OCI-LY1 (cell line): ENCODE data around the gene USP24.

Experiments used
- H2AFZ ChIP-seq: fragments of 200-600 bp; sonication (generic), shearing (Covaris generic); 2 replicates; pipeline ENCODE4 v1.6.0; 2014; ENCODE audit warnings: antibody characterized with exemption, mild to moderate bottlenecking, low read length
- H3F3A ChIP-seq: fragments of 200-600 bp; sonication (generic), shearing (Covaris generic); 2 replicates; pipeline ENCODE4 v1.6.0; 2014; ENCODE audit warnings: mild to moderate bottlenecking, antibody characterized with exemption, low read length, moderate library complexity; ENCODE audit not compliant: insufficient read depth
- H3K27ac ChIP-seq: fragments of 200-600 bp; sonication (generic); 2 replicates; pipeline ENCODE4 v1.5.1; 2014; ENCODE audit warnings: low read length, mixed run types, mild to moderate bottlenecking, low read depth; ENCODE audit not compliant: poor library complexity, severe bottlenecking
- H3K27me3 ChIP-seq: fragments of 200-600 bp; sonication (generic); 2 replicates; pipeline ENCODE4 v1.6.0; 2014; ENCODE audit warnings: antibody characterized with exemption, mild to moderate bottlenecking, low read length, moderate library complexity; ENCODE audit not compliant: insufficient read depth
- H3K36me3 ChIP-seq: fragments of 200-600 bp; sonication (generic); 2 replicates; pipeline ENCODE4 v1.6.1; 2014; ENCODE audit warnings: mild to moderate bottlenecking, antibody characterized with exemption, low read length, moderate library complexity, mixed read lengths; ENCODE audit not compliant: insufficient read depth
- H3K4me1 ChIP-seq: fragments of 200-600 bp; sonication (generic); 2 replicates; pipeline ENCODE4 v1.5.1; 2014; ENCODE audit warnings: mild to moderate bottlenecking, low read length, moderate library complexity; ENCODE audit not compliant: insufficient read depth, severe bottlenecking
- H3K4me2 ChIP-seq: fragments of 200-600 bp; sonication (generic), shearing (Covaris generic); 2 replicates; pipeline ENCODE4 v1.6.1; 2014; ENCODE audit warnings: low read length
- H3K4me3 ChIP-seq: fragments of 200-600 bp; sonication (generic); 2 replicates; pipeline ENCODE4 v1.5.1; 2014; ENCODE audit warnings: low read length, low read depth, mild to moderate bottlenecking, mixed read lengths; ENCODE audit not compliant: poor library complexity, severe bottlenecking
- H3K79me2 ChIP-seq: fragments of 200-600 bp; shearing (Covaris generic); 2 replicates; pipeline ENCODE4 v1.6.1; 2016; ENCODE audit warnings: mixed run types, low read length, mixed read lengths; ENCODE audit not compliant: insufficient read depth
- H3K9ac ChIP-seq: fragments of 200-600 bp; sonication (generic), shearing (Covaris generic); 2 replicates; pipeline ENCODE4 v1.6.1; 2014; ENCODE audit warnings: mild to moderate bottlenecking, low read length, mixed read lengths
- H3K9me2 ChIP-seq: fragments of 200-600 bp; sonication (generic), shearing (Covaris generic); 2 replicates; pipeline ENCODE4 v1.6.1; 2014; ENCODE audit warnings: low read depth, mild to moderate bottlenecking, low read length, mixed read lengths
- H3K9me3 ChIP-seq: fragments of 200-600 bp; shearing (Covaris generic); 2 replicates; pipeline ENCODE4 v1.6.1; 2014; ENCODE audit warnings: low read length, mixed read lengths
- H4K20me1 ChIP-seq: fragments of 200-600 bp; sonication (generic), shearing (Covaris generic); 2 replicates; pipeline ENCODE4 v1.6.0; 2016; ENCODE audit warnings: mild to moderate bottlenecking, low read length; ENCODE audit not compliant: insufficient read depth
- CTCF ChIP-seq: fragments of 200-600 bp; sonication (generic), shearing (Covaris generic); IDR thresholded peaks from 2 replicates; pipeline ENCODE4 v1.5.1; 2017; ENCODE audit warnings: mild to moderate bottlenecking, antibody characterized with exemption, low read length, moderate library complexity, mixed read lengths
- EZH2 ChIP-seq: fragments of 200-600 bp; sonication (generic), shearing (Covaris generic); IDR thresholded peaks from 2 replicates; pipeline ENCODE4 v1.8.0; 2017; ENCODE audit warnings: borderline replicate concordance, mixed run types, mild to moderate bottlenecking, antibody characterized with exemption, low read length, moderate library complexity, mixed read lengths

USP24 gene

GRCh38 chr1:55049271-55049913, 165.8 kb downstream of the USP24 start:
- Histone ChIP-seq H2AFZ (no peak overlapping the region), H3K9me3 (no peaks in the 10 kb centered on the region), H3K9ac (no peak overlapping the region), H3K27ac (no peak overlapping the region), H4K20me1 (no peaks in the 10 kb centered on the region), H3F3A (no peaks in the 10 kb centered on the region), H3K4me2 (no peak overlapping the region), H3K4me3 (no peak overlapping the region), H3K36me3 (no peaks in the 10 kb centered on the region), H3K27me3 (no peaks in the 10 kb centered on the region), H3K4me1 (no peaks in the 10 kb centered on the region), H3K79me2 (no peaks in the 10 kb centered on the region), H3K9me2 (no peaks in the 10 kb centered on the region)
- TF ChIP-seq EZH2 (no peak), CTCF (no peak)

- Histone ChIP-seq H3K79me2 (no peaks in the 10 kb centered on the region), H3K36me3 (no peaks in the 10 kb centered on the region), H3K9me2 (no peaks in the 10 kb centered on the region), H4K20me1 (no peaks in the 10 kb centered on the region), H3K9me3 (no peaks in the 10 kb centered on the region), H3K4me1 (no peaks in the 10 kb centered on the region), H3F3A (no peaks in the 10 kb centered on the region), H3K27me3 (no peaks in the 10 kb centered on the region), H3K4me3 (no peak overlapping the region), H2AFZ (no peak overlapping the region), H3K4me2 (no peak overlapping the region), H3K27ac (no peak overlapping the region), H3K9ac (no peak overlapping the region)
- TF ChIP-seq CTCF, result no peak
- no peak for TF ChIP-seq EZH2
These were observed 166.5 kb downstream of the USP24 start for GRCh38 chr1:55048453-55049270.

- Histone ChIP-seq H3K27ac (no peak overlapping the region), H3K4me2 (no peak overlapping the region), H3K79me2 (no peaks in the 10 kb centered on the region), H3K4me1 (no peaks in the 10 kb centered on the region), H3K9me3 (no peaks in the 10 kb centered on the region), H3F3A (no peaks in the 10 kb centered on the region), H4K20me1 (no peaks in the 10 kb centered on the region), H3K36me3 (no peaks in the 10 kb centered on the region), H3K9me2 (no peaks in the 10 kb centered on the region), H3K27me3 (no peaks in the 10 kb centered on the region), H2AFZ (no peak overlapping the region), H3K4me3 (no peak overlapping the region), H3K9ac (no peak overlapping the region)
- TF ChIP-seq EZH2, result no peak
- no peak for TF ChIP-seq CTCF
These were observed 167.6 kb downstream of the USP24 start for GRCh38 chr1:55047611-55048010.
